Measurements from ENCODE around the gene FOXK1.

Gene FOXK1

GRCh38 chr7:4749363-4749762 is 67.3 kb downstream of the FOXK1 start:
- H3K79me2 ChIP-seq (ENCODE audit: insufficient read depth, low read depth), result peaks cover 70% of the 10 kb centered on the region
- H3K4me2 ChIP-seq, result no peak overlapping the region
- no peak for TF ChIP-seq CTCF (conservative IDR thresholded peaks at IDR 0.05; ENCODE audit: low read depth, low read length)
- H3K9ac ChIP-seq, result no peak overlapping the region
- H3K27me3 ChIP-seq (ENCODE audit: insufficient read depth, low read depth), result no peaks in the 10 kb centered on the region
- peaks cover 6% of the 10 kb centered on the region; the same call in 1 of the 2 replicates for H3K36me3 ChIP-seq (ENCODE audit: insufficient read depth)
- peaks cover 31% of the 10 kb centered on the region for H3K4me1 ChIP-seq (ENCODE audit: low read depth, poor library complexity, severe bottlenecking)
- no peak overlapping the region for H3K4me3 ChIP-seq (IDR thresholded peaks at IDR 0.05; ENCODE audit: insufficient read depth, low read depth, low read length)
- no peak overlapping the region for H3K27ac ChIP-seq
- H2AFZ ChIP-seq (ENCODE audit: low read depth), result no peak overlapping the region
- H4K20me1 ChIP-seq (ENCODE audit: insufficient read depth), result no peaks in the 10 kb centered on the region

GRCh38 chr7:4749798-4750197 is 67.7 kb downstream of the FOXK1 start:
- no peaks in the 10 kb centered on the region for H4K20me1 ChIP-seq (ENCODE audit: insufficient read depth)
- TF ChIP-seq CTCF (conservative IDR thresholded peaks at IDR 0.05; ENCODE audit: low read depth, low read length), result no peak
- H3K36me3 ChIP-seq (ENCODE audit: insufficient read depth), result peaks cover 6% of the 10 kb centered on the region; the same call in 1 of the 2 replicates
- H3K4me2 ChIP-seq, result no peak overlapping the region
- peaks cover 27% of the 10 kb centered on the region for H3K4me1 ChIP-seq (ENCODE audit: low read depth, poor library complexity, severe bottlenecking)
- no peaks in the 10 kb centered on the region for H3K27me3 ChIP-seq (ENCODE audit: insufficient read depth, low read depth)
- H3K4me3 ChIP-seq (IDR thresholded peaks at IDR 0.05; ENCODE audit: insufficient read depth, low read depth, low read length), result no peak overlapping the region
- H2AFZ ChIP-seq (ENCODE audit: low read depth), result no peak overlapping the region
- peaks cover 70% of the 10 kb centered on the region for H3K79me2 ChIP-seq (ENCODE audit: insufficient read depth, low read depth)
- no peak overlapping the region for H3K27ac ChIP-seq
- no peak overlapping the region for H3K9ac ChIP-seq

GRCh38 chr7:4751398-4751947 is 69.4 kb downstream of the FOXK1 start:
- no peak for TF ChIP-seq CTCF (conservative IDR thresholded peaks at IDR 0.05; ENCODE audit: low read depth, low read length)
- peaks cover 6% of the 10 kb centered on the region; the same call in 1 of the 2 replicates for H3K36me3 ChIP-seq (ENCODE audit: insufficient read depth)
- no peaks in the 10 kb centered on the region for H4K20me1 ChIP-seq (ENCODE audit: insufficient read depth)

GRCh38 chr7:4753598-4754432 is 71.7 kb downstream of the FOXK1 start:
- Histone ChIP-seq H3K36me3 (ENCODE audit: insufficient read depth) (no peaks in the 10 kb centered on the region), H3K27me3 (ENCODE audit: insufficient read depth, low read depth) (no peaks in the 10 kb centered on the region), H3K4me2 (no peak overlapping the region)

More at GRCh38 chr7:4751398-4751947, 69.4 kb downstream of the FOXK1 start:
- Histone ChIP-seq H3K4me2 (no peak overlapping the region), H3K4me3 (IDR thresholded peaks at IDR 0.05; ENCODE audit: insufficient read depth, low read depth, low read length) (no peak overlapping the region), H3K27me3 (ENCODE audit: insufficient read depth, low read depth) (no peaks in the 10 kb centered on the region), H2AFZ (ENCODE audit: low read depth) (no peak overlapping the region), H3K79me2 (ENCODE audit: insufficient read depth, low read depth) (peaks cover 60% of the 10 kb centered on the region), H3K9ac (no peak overlapping the region), H3K4me1 (ENCODE audit: low read depth, poor library complexity, severe bottlenecking) (peaks cover 15% of the 10 kb centered on the region), H3K27ac (no peak overlapping the region)

More at GRCh38 chr7:4753598-4754432, 71.7 kb downstream of the FOXK1 start:
- Histone ChIP-seq H3K79me2 (ENCODE audit: insufficient read depth, low read depth) (peaks cover 36% of the 10 kb centered on the region), H2AFZ (ENCODE audit: low read depth) (no peak overlapping the region), H3K4me3 (IDR thresholded peaks at IDR 0.05; ENCODE audit: insufficient read depth, low read depth, low read length) (no peak overlapping the region), H3K27ac (no peak overlapping the region), H3K4me1 (ENCODE audit: low read depth, poor library complexity, severe bottlenecking) (no peaks in the 10 kb centered on the region), H3K9ac (no peak overlapping the region), H4K20me1 (ENCODE audit: insufficient read depth) (no peaks in the 10 kb centered on the region)
- peak; percentile 73 for TF ChIP-seq CTCF (conservative IDR thresholded peaks at IDR 0.05; ENCODE audit: low read depth, low read length)
